WTC11 (cell line): Measurements from ENCODE around the gene GADL1. TPM values are rescaled to one million over a fixed set of nuclear protein-coding genes. Genes with fewer than 3 reads are reported as not detected.

Experiments used
- ATAC-seq: fragments of 200-7000 bp; cut with Tn5 transposase; 2 replicates; pipeline ENCODE4 v1.10.0; 2021; ENCODE audit warnings: mild to moderate bottlenecking, moderate library complexity
- CTCF ChIA-PET: fragments of 300-600 bp; sonication (Branson Sonifier 250); formaldehyde crosslinking; loops from one replicate; lab custom pipeline; 2021; ENCODE audit warnings: antibody characterized with exemption; lab: Charles Lee
- POLR2A ChIA-PET: fragments of 350-600 bp; sonication (Branson Sonifier 250); formaldehyde crosslinking; loops from one replicate; lab custom pipeline; 2021; ENCODE audit warnings: antibody characterized with exemption; lab: Charles Lee
- DNase-seq: peaks from one replicate; pipeline ENCODE4 v3.0.0; 2021; ENCODE audit warnings: low spot score
- H3K27ac Mint-ChIP-seq: 2 replicates; pipeline ENCODE4 v1.8.0; 2021; ENCODE audit warnings: mixed read lengths
- H3K27me3 Mint-ChIP-seq: 2 replicates; pipeline ENCODE4 v1.8.0; 2021; ENCODE audit warnings: low read depth, mild to moderate bottlenecking, moderate library complexity, mixed read lengths
- H3K36me3 Mint-ChIP-seq: 2 replicates; pipeline ENCODE4 v1.8.0; 2021; ENCODE audit warnings: mixed read lengths
- H3K4me1 Mint-ChIP-seq: 2 replicates; pipeline ENCODE4 v1.8.0; 2022; ENCODE audit warnings: mixed read lengths
- H3K4me3 Mint-ChIP-seq: 2 replicates; pipeline ENCODE4 v1.8.0; 2021; ENCODE audit warnings: mild to moderate bottlenecking, moderate library complexity, mixed read lengths
- H3K9me3 Mint-ChIP-seq: 2 replicates; pipeline ENCODE4 v1.8.0; 2021; ENCODE audit warnings: mixed read lengths
- ATF3 ChIP-seq: sonication (generic); formaldehyde crosslinking; conservative IDR thresholded peaks from 2 replicates; pipeline ENCODE4 v1.8.1; 2022; ENCODE audit warnings: mild to moderate bottlenecking, missing genetic modification reagents
- ATF6 ChIP-seq: sonication (generic); formaldehyde crosslinking; IDR thresholded peaks from 2 replicates; pipeline ENCODE4 v1.8.1; 2023; ENCODE audit warnings: mild to moderate bottlenecking, missing genetic modification reagents
- CBFB ChIP-seq: sonication (generic); formaldehyde crosslinking; IDR thresholded peaks from 2 replicates; pipeline ENCODE4 v1.8.1; 2022; ENCODE audit warnings: mild to moderate bottlenecking, low read depth, missing genetic modification reagents
- CDX4 ChIP-seq: fragments of 250-450 bp; sonication (Bioruptor Pico); IDR thresholded peaks from 2 replicates; pipeline ENCODE4 v1.9.0; 2021; ENCODE audit warnings: moderate library complexity, mild to moderate bottlenecking, inconsistent platforms, borderline replicate concordance
- ERG ChIP-seq: fragments of 250-450 bp; sonication (Bioruptor Pico); IDR thresholded peaks from 2 replicates; pipeline ENCODE4 v1.8.0; 2021; ENCODE audit warnings: mild to moderate bottlenecking
- FOXP1 ChIP-seq: sonication (generic); formaldehyde crosslinking; IDR thresholded peaks from 2 replicates; pipeline ENCODE4 v1.8.0; 2022; ENCODE audit warnings: missing genetic modification reagents, mild to moderate bottlenecking, moderate library complexity, borderline replicate concordance
- HMGA2 ChIP-seq: fragments of 250-450 bp; sonication (Bioruptor Pico); IDR thresholded peaks from 2 replicates; pipeline ENCODE4 v1.4.0; 2021; ENCODE audit warnings: mild to moderate bottlenecking, moderate library complexity
- NFATC4 ChIP-seq: fragments of 250-450 bp; sonication (Bioruptor Pico); IDR thresholded peaks from 2 replicates; pipeline ENCODE4 v1.9.0; 2021; ENCODE audit warnings: mild to moderate bottlenecking
- PRRX2 ChIP-seq: fragments of 250-450 bp; sonication (Bioruptor Pico); IDR thresholded peaks from 2 replicates; pipeline ENCODE4 v1.8.0; 2021; ENCODE audit warnings: mild to moderate bottlenecking
- SP1 ChIP-seq: sonication (generic); formaldehyde crosslinking; conservative IDR thresholded peaks from 2 replicates; pipeline ENCODE4 v1.8.1; 2022; ENCODE audit warnings: missing genetic modification reagents
- STAT6 ChIP-seq: sonication (generic); formaldehyde crosslinking; conservative IDR thresholded peaks from 2 replicates; pipeline ENCODE4 v1.8.1; 2023; ENCODE audit warnings: mild to moderate bottlenecking, low read depth, missing genetic modification reagents, moderate library complexity
- TP53 ChIP-seq: sonication (generic); formaldehyde crosslinking; IDR thresholded peaks from 2 replicates; pipeline ENCODE4 v1.8.1; 2023; ENCODE audit warnings: mild to moderate bottlenecking, missing genetic modification reagents
- ZNF138 ChIP-seq: sonication (generic); formaldehyde crosslinking; conservative IDR thresholded peaks from 2 replicates; pipeline ENCODE4 v1.8.1; 2022; ENCODE audit warnings: mild to moderate bottlenecking, moderate library complexity, missing genetic modification reagents
- ZNF219 ChIP-seq: sonication (generic); formaldehyde crosslinking; IDR thresholded peaks from 2 replicates; pipeline ENCODE4 v1.8.0; 2023; ENCODE audit warnings: missing genetic modification reagents, mild to moderate bottlenecking, borderline replicate concordance
- ZNF396 ChIP-seq: fragments of 250-450 bp; sonication (Bioruptor Pico); IDR thresholded peaks from 2 replicates; pipeline ENCODE4 v1.8.0; 2021; ENCODE audit warnings: mild to moderate bottlenecking, moderate library complexity, borderline replicate concordance
- ZNF512 ChIP-seq: sonication (generic); formaldehyde crosslinking; IDR thresholded peaks from 2 replicates; pipeline ENCODE4 v1.8.1; 2022; ENCODE audit warnings: missing genetic modification reagents, borderline replicate concordance
- total RNA-seq: library from RNA; stranded (reverse); gene quantifications from 3 replicates; pipeline ENCODE4 v1.2.3, GENCODE V29; 2021
- TF ChIP-seq, protein P1 (sequence below): sonication (generic); formaldehyde crosslinking; IDR thresholded peaks from 2 replicates; pipeline ENCODE4 v1.8.1; 2023; ENCODE audit warnings: mild to moderate bottlenecking, moderate library complexity, missing genetic modification reagents

Gene GADL1
- total RNA-seq, 1 experiment from 2014 or later, result 0.15 TPM

- no peak for TF ChIP-seq ZNF219 (CRISPR knock-in tag)
- TF ChIP-seq CBFB, result no peak
- TF ChIP-seq STAT6, result no peak
- TF ChIP-seq NFATC4 (CRISPR knock-in tag), result no peak
- no peak for TF ChIP-seq ZNF512
- TF ChIP-seq ATF3 (CRISPR knock-in tag), result no peak
- no peak for TF ChIP-seq PRRX2
- no peak for TF ChIP-seq HMGA2 (CRISPR knock-in tag)
- TF ChIP-seq CDX4 (CRISPR knock-in tag), result no peak
Measured at GRCh38 chr3:30826531-30826942, 67.9 kb downstream of the GADL1 start (continued).

DNA sequence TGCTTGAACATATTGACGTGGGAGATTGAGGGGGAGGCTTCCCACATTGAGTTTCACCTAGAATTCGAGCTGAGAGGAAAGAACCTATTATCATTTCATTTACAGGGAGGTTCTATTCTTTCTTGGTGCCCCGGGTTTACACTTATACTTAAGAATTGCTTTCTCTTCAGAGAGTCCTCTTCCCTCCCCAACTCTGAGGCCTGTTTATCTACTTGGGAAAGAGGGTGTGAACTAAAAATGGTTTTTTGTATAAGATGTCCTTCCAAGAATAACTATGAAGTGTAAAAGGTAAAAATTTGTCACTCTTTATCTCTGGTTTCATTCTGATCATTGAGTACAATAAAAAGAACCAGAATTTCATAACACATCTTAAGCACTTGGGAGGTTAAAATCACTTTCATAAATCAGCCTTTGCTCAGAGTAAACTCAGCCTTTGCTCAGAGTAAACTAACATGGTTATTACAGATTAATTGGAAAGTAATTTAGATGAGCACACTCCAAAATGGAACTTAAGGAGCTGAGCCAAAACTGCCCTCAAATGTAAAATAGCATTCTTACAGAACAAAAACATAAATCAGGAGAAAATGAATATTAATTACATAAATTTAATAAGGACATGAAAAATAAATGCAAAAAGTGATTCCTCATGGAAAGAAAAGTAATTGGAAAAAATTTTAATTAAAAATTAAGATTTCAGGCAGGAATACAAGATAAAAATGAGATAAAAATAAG, 75.2 kb downstream of the GADL1 start:
- Mint-ChIP-seq H3K4me1 (no peaks in the 10 kb centered on the region), H3K27me3 (no peaks in the 10 kb centered on the region), H3K36me3 (no peaks in the 10 kb centered on the region), H3K9me3 (no peaks in the 10 kb centered on the region), H3K4me3 (no peak overlapping the region), H3K27ac (no peak overlapping the region)
- TF ChIP-seq ZNF512 (no peak), ERG (CRISPR knock-in tag) (no peak), ATF6 (no peak), FOXP1 (CRISPR knock-in tag) (no peak), ZNF138 (no peak), TP53 (no peak), ZNF396 (CRISPR knock-in tag) (no peak), SP1 (CRISPR knock-in tag) (no peak), PRRX2 (no peak)
- TF ChIP-seq, protein P1, sequence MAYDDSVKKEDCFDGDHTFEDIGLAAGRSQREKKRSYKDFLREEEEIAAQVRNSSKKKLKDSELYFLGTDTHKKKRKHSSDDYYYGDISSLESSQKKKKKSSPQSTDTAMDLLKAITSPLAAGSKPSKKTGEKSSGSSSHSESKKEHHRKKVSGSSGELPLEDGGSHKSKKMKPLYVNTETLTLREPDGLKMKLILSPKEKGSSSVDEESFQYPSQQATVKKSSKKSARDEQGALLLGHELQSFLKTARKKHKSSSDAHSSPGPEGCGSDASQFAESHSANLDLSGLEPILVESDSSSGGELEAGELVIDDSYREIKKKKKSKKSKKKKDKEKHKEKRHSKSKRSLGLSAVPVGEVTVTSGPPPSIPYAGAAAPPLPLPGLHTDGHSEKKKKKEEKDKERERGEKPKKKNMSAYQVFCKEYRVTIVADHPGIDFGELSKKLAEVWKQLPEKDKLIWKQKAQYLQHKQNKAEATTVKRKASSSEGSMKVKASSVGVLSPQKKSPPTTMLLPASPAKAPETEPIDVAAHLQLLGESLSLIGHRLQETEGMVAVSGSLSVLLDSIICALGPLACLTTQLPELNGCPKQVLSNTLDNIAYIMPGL (CRISPR knock-in tag), result no peak
- DNase-seq (no peak), ATAC-seq (no peak)
- ChIA-PET POLR2A (no interaction called here), CTCF (no interaction called here)
